GM12892 (cell line): ENCODE measurements around the gene FMC1.
A peak's percentile ranks its signal among the peaks of the same experiment; 100 is the strongest.
"Not testable (repeated sequence)": the region's sequence is repeated elsewhere in the genome, so short reads cannot be mapped to it uniquely, and the experiment has no call there.

Source experiments
- DNase-seq: peaks from one replicate; pipeline ENCODE4 v3.0.0; 2011; ENCODE audit not compliant: insufficient read length
- FAIRE-seq: peaks from 2 replicates; lab custom pipeline; 2011; peaks lifted over from hg19 to GRCh38; lab: Jason Lieb, UNC
- POLR2A ChIP-seq: IDR thresholded peaks from 2 replicates; pipeline ENCODE4 v1.6.1; 2011; ENCODE audit warnings: low read depth, low read length, control low read depth
- POLR2AphosphoS5 ChIP-seq: IDR thresholded peaks from 2 replicates; pipeline ENCODE4 v1.6.1; 2011; ENCODE audit warnings: low read depth, low read length, control low read depth
- TAF1 ChIP-seq: IDR thresholded peaks from 2 replicates; pipeline ENCODE4 v1.6.1; 2011; ENCODE audit warnings: low read depth, mild to moderate bottlenecking, control low read depth, low read length, borderline replicate concordance

Gene FMC1

GRCh38 chr7:139328375-139328774 lies 12.8 kb upstream of the FMC1 start:
- no peak for FAIRE-seq
- TF ChIP-seq TAF1 (no peak), POLR2AphosphoS5 (no peak), POLR2A (no peak)
- DNase-seq = no peak

- no peak for TF ChIP-seq POLR2A
- no peak for TF ChIP-seq TAF1
- TF ChIP-seq POLR2AphosphoS5 = no peak
- DNase-seq = no peak
- no peak for FAIRE-seq
Observed at GRCh38 chr7:139329119-139329518, 12.0 kb upstream of the FMC1 start.

GRCh38 chr7:139330333-139331030 lies 10.7 kb upstream of the FMC1 start:
- no peak for DNase-seq
- TF ChIP-seq POLR2AphosphoS5 (no peak), TAF1 (no peak), POLR2A (no peak)
- no peak for FAIRE-seq

GRCh38 chr7:139332697-139333359 lies 8.3 kb upstream of the FMC1 start:
- FAIRE-seq = no peak
- DNase-seq = no peak
- no peak for TF ChIP-seq POLR2A
- no peak for TF ChIP-seq POLR2AphosphoS5
- TF ChIP-seq TAF1 = no peak

GRCh38 chr7:139333443-139333842 lies 7.7 kb upstream of the FMC1 start:
- FAIRE-seq, DNase-seq: not testable (repeated sequence)

GRCh38 chr7:139334399-139335150 lies 6.6 kb upstream of the FMC1 start:
- TF ChIP-seq TAF1 (no peak), POLR2AphosphoS5 (no peak), POLR2A (no peak)
- no peak for FAIRE-seq
- no peak for DNase-seq

- FAIRE-seq (no peak), DNase-seq (no peak)
- TF ChIP-seq POLR2AphosphoS5 (no peak), POLR2A (no peak), TAF1 (no peak)
Observed at GRCh38 chr7:139339025-139339424, 2.1 kb upstream of the FMC1 start.

GRCh38 chr7:139339698-139340036 lies 1.5 kb upstream of the FMC1 start:
- FAIRE-seq = no peak
- no peak for TF ChIP-seq POLR2A
- TF ChIP-seq POLR2AphosphoS5 = no peak
- no peak for TF ChIP-seq TAF1
- no peak for DNase-seq

- TF ChIP-seq TAF1 (0 out of 2 replicates have a peak, but pooled peaks have one; percentile 56), POLR2AphosphoS5 (0 out of 2 replicates have a peak, but pooled peaks have one; percentile 8), POLR2A (no peak; the same call in 1 of the 2 replicates)
- DNase-seq = peak; percentile 88
- peak; percentile 99 for FAIRE-seq
Observed at GRCh38 chr7:139340037-139340807, 915 bp upstream of the FMC1 start.

- TF ChIP-seq POLR2AphosphoS5 (no peak), POLR2A (no peak), TAF1 (no peak)
- FAIRE-seq (no peak), DNase-seq (no peak)
Observed at GRCh38 chr7:139340808-139341057, 404 bp upstream of the FMC1 start.

GRCh38 chr7:139341776-139342226 lies 664 bp downstream of the FMC1 start:
- peak; percentile 24 for FAIRE-seq
- no peak for DNase-seq
- TF ChIP-seq TAF1 (0 out of 2 replicates have a peak, but pooled peaks have one; percentile 31), POLR2A (no peak), POLR2AphosphoS5 (no peak)
